Measurements from ENCODE around the gene SARM1. TPM values are rescaled to one million over a fixed set of nuclear protein-coding genes. Genes with fewer than 3 reads are reported as not detected.

The SARM1 gene
- total and polyA plus RNA-seq, 8 donors = 11.7 to 19.9 (median 13.2) TPM

GRCh38 chr17:28368915-28369683, 2.4 kb upstream of the SARM1 start:
- peaks cover 7 to 32% of the 10 kb centered on the region in 2 donors for H3K4me1 ChIP-seq
- ATAC-seq (no peak), DNase-seq (no peak)
- no peak overlapping the region for H3K27ac ChIP-seq
- TF ChIP-seq CTCF (IDR thresholded peaks at IDR 0.05) = no peak
- H3K36me3 ChIP-seq = peaks cover 0 to 12% of the 10 kb centered on the region in 2 donors
- intact Hi-C loops (cut with DNase I) = no loop called here
- H3K9me3 ChIP-seq = no peaks in the 10 kb centered on the region
- peaks cover 0 to 36% of the 10 kb centered on the region in 2 donors for H3K27me3 ChIP-seq
- H3K4me3 ChIP-seq = no peak overlapping the region

GRCh38 chr17:28369684-28370034, 1.8 kb upstream of the SARM1 start:
- H3K27ac ChIP-seq = no peak overlapping the region
- H3K36me3 ChIP-seq = peaks cover 0 to 7% of the 10 kb centered on the region in 2 donors
- intact Hi-C loops (cut with DNase I) = no loop called here
- no peak overlapping the region for H3K4me3 ChIP-seq
- no peak for TF ChIP-seq CTCF (IDR thresholded peaks at IDR 0.05)
- H3K4me1 ChIP-seq = peaks cover 7 to 32% of the 10 kb centered on the region in 2 donors
- H3K27me3 ChIP-seq = peaks cover 0 to 37% of the 10 kb centered on the region in 2 donors
- H3K9me3 ChIP-seq = no peaks in the 10 kb centered on the region
- ATAC-seq (no peak), DNase-seq (no peak)

GRCh38 chr17:28370035-28370743, 1.3 kb upstream of the SARM1 start, which contains the start of gene VTN:
VTN (minus strand) TSS chr17:28370307; CDS start chr17:28370203, 104 bp downstream.
- intact Hi-C loops (cut with DNase I) = no loop called here
- DNase-seq = no peak
- Histone ChIP-seq H3K27ac (peak within 1 kb of the TSS; percentile 37 to 58), H3K9me3 (no peaks in the 10 kb centered on the region), H3K27me3 (peaks cover 0 to 37% of the 10 kb centered on the region in 2 donors), H3K4me3 (peak within 1 kb of the TSS; percentile 21 to 49), H3K36me3 (peaks cover 0 to 1% of the 10 kb centered on the region in 2 donors), H3K4me1 (peaks cover 7 to 32% of the 10 kb centered on the region in 2 donors)
- ATAC-seq = peak; percentile 30
- TF ChIP-seq CTCF (IDR thresholded peaks at IDR 0.05) = no peak

GRCh38 chr17:28370744-28371103, 770 bp upstream of the SARM1 start:
- intact Hi-C loops (cut with DNase I) = no loop called here
- H3K27ac ChIP-seq = peak overlapping the region; percentile 37 to 58

More at GRCh38 chr17:28370744-28371103, 770 bp upstream of the SARM1 start:
- no peak overlapping the region for H3K4me3 ChIP-seq
- H3K4me1 ChIP-seq = peaks cover 7 to 32% of the 10 kb centered on the region in 2 donors
- no peak for ATAC-seq
- TF ChIP-seq CTCF (IDR thresholded peaks at IDR 0.05) = no peak
- H3K9me3 ChIP-seq = no peaks in the 10 kb centered on the region
- no peaks in the 10 kb centered on the region for H3K36me3 ChIP-seq
- no peak for DNase-seq
- H3K27me3 ChIP-seq = peaks cover 0 to 37% of the 10 kb centered on the region in 2 donors

Measured in left lung (tissue), 10 donors.